ENCODE measurements around the gene SREBF2.
"Not testable (repeated sequence)": the region's sequence is repeated elsewhere in the genome, so short reads cannot be mapped to it uniquely, and the experiment has no call there.

The SREBF2 gene

GRCh38 chr22:41842996-41843970 lies 10.4 kb downstream of the SREBF2 start:
- no peak for DNase-seq

- DNase-seq = no peak
These were observed 11.1 kb downstream of the SREBF2 start for GRCh38 chr22:41844036-41844435.

GRCh38 chr22:41844513-41844912 lies 11.6 kb downstream of the SREBF2 start:
- DNase-seq = no peak

GRCh38 chr22:41845380-41846267 lies 12.7 kb downstream of the SREBF2 start:
- no peak for DNase-seq

GRCh38 chr22:41846268-41846987 lies 13.5 kb downstream of the SREBF2 start:
- no peak for DNase-seq

- peak in 1 of 2 experiments; percentile 26 for DNase-seq
These were observed 14.4 kb downstream of the SREBF2 start for GRCh38 chr22:41847300-41847699.

- DNase-seq = no peak
These were observed 15.6 kb downstream of the SREBF2 start for GRCh38 chr22:41848468-41848867.

GRCh38 chr22:41856469-41856868 lies 23.6 kb downstream of the SREBF2 start:
- no peak for DNase-seq

GRCh38 chr22:41857155-41857859 lies 24.4 kb downstream of the SREBF2 start:
- DNase-seq = peak; percentile 8 to 20

GRCh38 chr22:41857860-41858199 lies 24.9 kb downstream of the SREBF2 start:
- DNase-seq = no peak

GRCh38 chr22:41862160-41862529 lies 29.2 kb downstream of the SREBF2 start:
- no peak for DNase-seq

GRCh38 chr22:41862530-41863266 lies 29.8 kb downstream of the SREBF2 start:
- peak; percentile 13 to 34 for DNase-seq

- DNase-seq = no peak
These were observed 30.6 kb downstream of the SREBF2 start for GRCh38 chr22:41863472-41863871.

GRCh38 chr22:41868556-41868955 lies 35.7 kb downstream of the SREBF2 start:
- no peak for DNase-seq

- DNase-seq = not testable (repeated sequence)
These were observed 37.2 kb downstream of the SREBF2 start for GRCh38 chr22:41870081-41870480.

GRCh38 chr22:41870786-41871185 lies 37.9 kb downstream of the SREBF2 start:
- DNase-seq = no peak

- no peak for DNase-seq
These were observed 40.5 kb downstream of the SREBF2 start for GRCh38 chr22:41873391-41873790.

- no peak for DNase-seq
These were observed 41.2 kb downstream of the SREBF2 start for GRCh38 chr22:41874090-41874489.

GRCh38 chr22:41875531-41876270 lies 42.8 kb downstream of the SREBF2 start:
- DNase-seq = no peak

- no peak for DNase-seq
These were observed 43.4 kb downstream of the SREBF2 start for GRCh38 chr22:41876275-41876674.

- DNase-seq = no peak
These were observed 43.8 kb downstream of the SREBF2 start for GRCh38 chr22:41876675-41877074.
